HepG2 (cell line): ENCODE results near the gene NLRX1. TPM values are rescaled to one million over a fixed set of nuclear protein-coding genes. Genes with fewer than 3 reads are reported as not detected.

Experiments used
- ARID3A ChIP-seq: IDR thresholded peaks from 2 replicates; pipeline ENCODE4 v1.6.1; 2012; ENCODE audit warnings: low read depth, low read length, improper control_type of control experiment
- EP300 ChIP-seq, 3 experiments: sonication (generic) in 1 of 3; formaldehyde crosslinking in 1 of 3; IDR thresholded peaks; 2 replicates each; pipeline versions ENCODE4 v1.5.1 to v1.6.1; 2011 to 2020; ENCODE audit warnings: low read depth in 2 of 3, low read length in 2 of 3, borderline replicate concordance in 1 of 3, improper control_type of control experiment in 1 of 3, mild to moderate bottlenecking in 1 of 3, missing genetic modification reagents in 1 of 3, moderate library complexity in 1 of 3
- GABPA ChIP-seq, 2 experiments: IDR thresholded peaks; 2 replicates each; pipeline ENCODE4 v1.6.1; 2011 to 2016; ENCODE audit warnings: low read depth in 2 of 2, low read length in 1 of 2, missing biosample characterization in 1 of 2, missing genetic modification characterization in 1 of 2
- GTF2F1 ChIP-seq: fragments of 150-350 bp; IDR thresholded peaks from 2 replicates; pipeline ENCODE4 v1.6.1; 2014; ENCODE audit warnings: low read length
- HNRNPH1 ChIP-seq: fragments of 200-400 bp; formaldehyde crosslinking; optimal IDR thresholded peaks from 2 replicates; pipeline ENCODE3; 2017; ENCODE audit warnings: mild to moderate bottlenecking, low read depth, low read length
- KAT2B ChIP-seq: fragments of 150-350 bp; IDR thresholded peaks from 2 replicates; pipeline ENCODE4 v1.6.1; 2014; ENCODE audit warnings: low read depth, low read length, borderline replicate concordance
- MTF1 ChIP-seq: sonication (generic); formaldehyde crosslinking; IDR thresholded peaks from 2 replicates; pipeline ENCODE4 v1.5.0; 2020; ENCODE audit warnings: missing genetic modification reagents
- MYNN ChIP-seq: sonication (generic); formaldehyde crosslinking; IDR thresholded peaks from 2 replicates; pipeline ENCODE4 v1.4.0; 2020; ENCODE audit warnings: mild to moderate bottlenecking, low read depth, missing genetic modification reagents
- NR1H2 ChIP-seq: sonication (generic); formaldehyde crosslinking; IDR thresholded peaks from 2 replicates; pipeline ENCODE4 v1.8.1; 2022; ENCODE audit warnings: low read depth, missing genetic modification reagents, borderline replicate concordance
- RAD51 ChIP-seq: fragments of 450-650 bp; IDR thresholded peaks from 2 replicates; pipeline ENCODE4 v1.6.1; 2016; ENCODE audit warnings: borderline replicate concordance
- SAFB2 ChIP-seq: sonication (generic); formaldehyde crosslinking; IDR thresholded peaks from 2 replicates; pipeline ENCODE4 v1.5.1; 2020; ENCODE audit warnings: missing genetic modification reagents, low read depth, mild to moderate bottlenecking, borderline replicate concordance
- TGIF2 ChIP-seq: IDR thresholded peaks from 2 replicates; pipeline ENCODE4 v1.6.1; 2016; ENCODE audit warnings: control low read depth, missing compliant biosample characterization
- THAP11 ChIP-seq: IDR thresholded peaks from 2 replicates; pipeline ENCODE4 v1.6.1; 2016; ENCODE audit warnings: missing biosample characterization, missing genetic modification reagents
- ZBTB39 ChIP-seq: sonication (generic); formaldehyde crosslinking; IDR thresholded peaks from 2 replicates; pipeline ENCODE4 v1.5.0; 2020; ENCODE audit warnings: missing genetic modification reagents
- ZNF296 ChIP-seq: sonication (generic); formaldehyde crosslinking; conservative IDR thresholded peaks from 2 replicates; pipeline ENCODE4 v1.5.0; 2020; ENCODE audit warnings: mild to moderate bottlenecking, missing genetic modification reagents
- ZNF30 ChIP-seq: sonication (generic); formaldehyde crosslinking; IDR thresholded peaks from 2 replicates; pipeline ENCODE4 v1.5.0; 2020; ENCODE audit warnings: mild to moderate bottlenecking, missing genetic modification reagents
- ZNF572 ChIP-seq: sonication (generic); formaldehyde crosslinking; IDR thresholded peaks from 2 replicates; pipeline ENCODE4 v1.5.1; 2020; ENCODE audit warnings: mild to moderate bottlenecking, missing genetic modification reagents
- ZNF816 ChIP-seq: sonication (generic); formaldehyde crosslinking; IDR thresholded peaks from 2 replicates; pipeline ENCODE4 v1.8.0; 2022; ENCODE audit warnings: missing genetic modification reagents, mild to moderate bottlenecking, borderline replicate concordance
- ZSCAN21 ChIP-seq: sonication (generic); formaldehyde crosslinking; IDR thresholded peaks from 2 replicates; pipeline ENCODE4 v1.8.0; 2022; ENCODE audit warnings: mild to moderate bottlenecking, missing genetic modification reagents, moderate library complexity, borderline replicate concordance
- polyA plus RNA-seq, 8 experiments: library from polyadenylated mRNA; depleted of rRNA in 3 of 8; stranded (reverse) in 7 of 8; unstranded in 1 of 8; fragments of >200 nt; fragmentation: Illumina TruSeq in 4 of 8; extraction: Trizol in 4 of 8; gene quantifications; 2 replicates each; pipeline versions ENCODE4 v1.2.1 to v1.2.3, GENCODE V29; 2011 to 2016; ENCODE audit warnings: low read depth in 4 of 8, missing spikeins in 1 of 8, mixed read lengths in 1 of 8; ENCODE audit not compliant: insufficient read depth in 1 of 8
- total RNA-seq, 5 experiments: library from RNA; depleted of rRNA; stranded (reverse); fragments of >200 nt; fragmentation: Illumina TruSeq; extraction: Trizol; gene quantifications; 2 replicates each; pipeline ENCODE4 v1.2.3, GENCODE V29; 2016; ENCODE audit warnings: low read depth in 1 of 5
- TF ChIP-seq, protein P1 (sequence below): sonication (generic); formaldehyde crosslinking; IDR thresholded peaks from 2 replicates; pipeline ENCODE4 v1.4.0; 2020; ENCODE audit warnings: missing genetic modification reagents, borderline replicate concordance
- TF ChIP-seq, protein P2 (sequence below): sonication (generic); formaldehyde crosslinking; IDR thresholded peaks from 2 replicates; pipeline ENCODE4 v1.4.0; 2020; ENCODE audit warnings: mild to moderate bottlenecking, missing genetic modification reagents
- TF ChIP-seq, protein P3 (sequence below): sonication (generic); formaldehyde crosslinking; IDR thresholded peaks from 2 replicates; pipeline ENCODE4 v1.8.1; 2023; ENCODE audit warnings: mild to moderate bottlenecking, moderate library complexity, missing genetic modification reagents

Gene NLRX1
- total and polyA plus RNA-seq, 2 of the 13 experiments (the other 11 are each of a cell fraction or from before 2014, with no cell fraction given): 8.7 to 11.0 TPM

DNA sequence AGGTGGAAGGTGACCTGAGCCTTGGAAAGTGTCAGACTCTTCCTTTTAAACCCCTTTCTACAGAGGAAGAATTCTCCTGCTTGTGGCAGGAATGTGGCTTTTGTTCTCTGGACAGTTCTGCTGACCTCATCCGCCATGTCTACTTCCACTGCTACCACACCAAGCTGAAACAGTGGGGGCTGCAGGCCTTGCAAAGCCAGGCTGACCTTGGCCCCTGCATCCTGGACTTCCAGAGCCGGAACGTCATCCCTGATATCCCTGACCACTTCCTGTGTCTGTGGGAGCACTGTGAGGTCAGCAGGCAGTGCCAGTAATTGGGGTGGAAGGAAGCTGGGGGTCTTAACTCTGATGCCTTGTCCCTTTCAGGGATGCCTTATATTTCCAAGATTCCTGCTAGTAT, 37.9 kb upstream of the NLRX1 start (continued):
- TF ChIP-seq, protein P1, sequence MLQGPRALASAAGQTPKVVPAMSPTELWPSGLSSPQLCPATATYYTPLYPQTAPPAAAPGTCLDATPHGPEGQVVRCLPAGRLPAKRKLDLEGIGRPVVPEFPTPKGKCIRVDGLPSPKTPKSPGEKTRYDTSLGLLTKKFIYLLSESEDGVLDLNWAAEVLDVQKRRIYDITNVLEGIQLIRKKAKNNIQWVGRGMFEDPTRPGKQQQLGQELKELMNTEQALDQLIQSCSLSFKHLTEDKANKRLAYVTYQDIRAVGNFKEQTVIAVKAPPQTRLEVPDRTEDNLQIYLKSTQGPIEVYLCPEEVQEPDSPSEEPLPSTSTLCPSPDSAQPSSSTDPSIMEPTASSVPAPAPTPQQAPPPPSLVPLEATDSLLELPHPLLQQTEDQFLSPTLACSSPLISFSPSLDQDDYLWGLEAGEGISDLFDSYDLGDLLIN (CRISPR knock-in tag): no peak
- no peak for TF ChIP-seq KAT2B
- no peak; the same call in 1 of the 2 replicates for TF ChIP-seq ZNF572 (CRISPR knock-in tag)
- TF ChIP-seq ZNF30 (CRISPR knock-in tag): no peak
- TF ChIP-seq NR1H2 (CRISPR knock-in tag): no peak
- TF ChIP-seq MYNN: no peak
- no peak for TF ChIP-seq THAP11 (CRISPR knock-in tag)
- TF ChIP-seq SAFB2 (CRISPR knock-in tag): no peak
- TF ChIP-seq GTF2F1: no peak
- TF ChIP-seq ZSCAN21 (CRISPR knock-in tag): no peak
- TF ChIP-seq EP300 (IDR thresholded peaks at IDR 0.05; ENCODE audit: low read depth in 2 of 2, low read length in 2 of 2): no peak
- TF ChIP-seq EP300 (CRISPR knock-in tag; IDR thresholded peaks at IDR 0.05; ENCODE audit: borderline replicate concordance): peak; percentile 25; the same call in 1 of the 2 replicates
- TF ChIP-seq, protein P2, sequence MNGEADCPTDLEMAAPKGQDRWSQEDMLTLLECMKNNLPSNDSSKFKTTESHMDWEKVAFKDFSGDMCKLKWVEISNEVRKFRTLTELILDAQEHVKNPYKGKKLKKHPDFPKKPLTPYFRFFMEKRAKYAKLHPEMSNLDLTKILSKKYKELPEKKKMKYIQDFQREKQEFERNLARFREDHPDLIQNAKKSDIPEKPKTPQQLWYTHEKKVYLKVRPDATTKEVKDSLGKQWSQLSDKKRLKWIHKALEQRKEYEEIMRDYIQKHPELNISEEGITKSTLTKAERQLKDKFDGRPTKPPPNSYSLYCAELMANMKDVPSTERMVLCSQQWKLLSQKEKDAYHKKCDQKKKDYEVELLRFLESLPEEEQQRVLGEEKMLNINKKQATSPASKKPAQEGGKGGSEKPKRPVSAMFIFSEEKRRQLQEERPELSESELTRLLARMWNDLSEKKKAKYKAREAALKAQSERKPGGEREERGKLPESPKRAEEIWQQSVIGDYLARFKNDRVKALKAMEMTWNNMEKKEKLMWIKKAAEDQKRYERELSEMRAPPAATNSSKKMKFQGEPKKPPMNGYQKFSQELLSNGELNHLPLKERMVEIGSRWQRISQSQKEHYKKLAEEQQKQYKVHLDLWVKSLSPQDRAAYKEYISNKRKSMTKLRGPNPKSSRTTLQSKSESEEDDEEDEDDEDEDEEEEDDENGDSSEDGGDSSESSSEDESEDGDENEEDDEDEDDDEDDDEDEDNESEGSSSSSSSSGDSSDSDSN (CRISPR knock-in tag): no peak
- TF ChIP-seq ARID3A: no peak
- no peak for TF ChIP-seq TGIF2 (CRISPR knock-in tag)
- TF ChIP-seq RAD51: no peak
- TF ChIP-seq HNRNPH1: no peak
- TF ChIP-seq ZNF296: no peak
- peak; percentile 22; the same call in 1 of the 2 replicates for TF ChIP-seq GABPA (IDR thresholded peaks at IDR 0.05; ENCODE audit: low read depth, low read length)
- peak; percentile 88 for TF ChIP-seq GABPA (CRISPR knock-in tag; IDR thresholded peaks at IDR 0.05; ENCODE audit: low read depth)
- TF ChIP-seq ZBTB39 (CRISPR knock-in tag): no peak
- TF ChIP-seq MTF1 (CRISPR knock-in tag): no peak
- TF ChIP-seq, protein P3, sequence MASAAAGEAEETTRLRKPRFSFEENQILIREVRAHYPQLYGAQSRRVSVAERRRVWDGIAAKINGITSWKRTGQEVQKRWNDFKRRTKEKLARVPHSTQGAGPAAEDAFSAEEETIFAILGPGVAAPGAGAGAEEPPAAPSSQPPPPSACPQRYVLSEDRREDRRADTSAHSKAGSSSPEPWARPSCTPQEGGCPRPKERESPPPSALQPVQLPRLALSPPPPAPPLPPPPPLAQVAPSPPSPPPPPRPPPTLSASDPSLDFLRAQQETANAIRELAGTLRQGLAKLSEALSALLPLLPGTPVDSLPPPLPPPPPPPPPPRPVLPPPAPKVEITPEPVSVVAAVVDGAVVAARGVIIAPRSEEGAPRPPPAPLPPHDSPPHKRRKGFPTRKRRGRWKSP (CRISPR knock-in tag): no peak
- TF ChIP-seq ZNF816 (CRISPR knock-in tag): no peak
